Right lobe of liver (tissue), 6 donors: ENCODE results near the gene OR1N2. TPM values are rescaled to one million over a fixed set of nuclear protein-coding genes. Genes with fewer than 3 reads are reported as not detected.
A peak's percentile ranks its signal among the peaks of the same experiment; 100 is the strongest.
"Not testable (repeated sequence)": the region's sequence is repeated elsewhere in the genome, so short reads cannot be mapped to it uniquely, and the experiment has no call there.

ENCODE experiments used
- ATAC-seq, 4 donors: fragments of 200-7000 bp; cut with Tn5 transposase; one replicate each; pipeline ENCODE4 v1.9.1; 2020; ENCODE audit warnings: mild to moderate bottlenecking in 4 of 4, moderate library complexity in 4 of 4
- DNase-seq, 3 donors: peaks; one replicate each; pipeline ENCODE4 v3.0.0-alpha.2; 2020
- H3K27ac ChIP-seq, 3 donors: fragments of 200-600 bp; one replicate each; pipeline ENCODE4 v1.8.0; 2022
- H3K27me3 ChIP-seq, 2 donors: fragments of 200-600 bp; one replicate each; pipeline ENCODE4 v1.8.0; 2022
- H3K36me3 ChIP-seq, 4 donors: fragments of 200-600 bp; sonication (generic) in 1 of 4; one replicate each; pipeline versions ENCODE4 v1.5.1 to v1.8.0; 2017 to 2022; ENCODE audit warnings: control low read depth in 1 of 4
- H3K4me1 ChIP-seq, 4 donors: fragments of 200-600 bp; sonication (generic) in 1 of 4; one replicate each; pipeline versions ENCODE4 v1.5.1 to v1.8.0; 2017 to 2022; ENCODE audit warnings: control low read depth in 1 of 4
- H3K4me3 ChIP-seq, 3 donors: fragments of 200-600 bp; one replicate each; pipeline ENCODE4 v1.8.0; 2022
- H3K9me3 ChIP-seq, 4 donors: fragments of 200-600 bp; sonication (generic) in 1 of 4; one replicate each; pipeline versions ENCODE4 v1.5.1 to v1.8.0; 2017 to 2022; ENCODE audit warnings: control low read depth in 1 of 4
- CTCF ChIP-seq, 4 donors: fragments of 200-600 bp in 3 of 4; fragments of 450-650 bp in 1 of 4; IDR thresholded peaks; one replicate each; pipeline versions ENCODE4 v1.5.1 to v1.8.0; 2016 to 2022; ENCODE audit warnings: antibody characterized with exemption in 4 of 4, mild to moderate bottlenecking in 2 of 4
- POLR2A ChIP-seq: fragments of 450-650 bp; IDR thresholded peaks from one replicate; pipeline ENCODE4 v1.6.1; 2017; ENCODE audit warnings: antibody characterized with exemption, mild to moderate bottlenecking
- WGBS: methylation state at CpG from one replicate; pipeline ENCODE4 v1.1.6; 2018; ENCODE audit warnings: low coverage, low lambda C conversion rate; ENCODE audit not compliant: insufficient coverage; ENCODE audit errors: missing lambda C conversion rate; 5-methylcytosine and 5-hydroxymethylcytosine counted together
- intact Hi-C, 2 donors: fragments of 100-400 bp; cut with DNase I; formaldehyde crosslinking; loops; one replicate each; pipeline versions ENCODE4 v1.11.2 to v1.14.1; 2022
- total RNA-seq, 6 experiments: library from RNA; depleted of rRNA in 2 of 6; stranded (reverse); fragments of >200 nt in 2 of 6; fragmentation: NEBNext Ultra II Directional in 3 of 6; extraction: Animal tissue kit (Norgen Biotek cat#: 25700) in 3 of 6; gene quantifications; one replicate each; pipeline versions ENCODE4 v1.1.0 to v1.2.4, GENCODE V29; 2016 to 2023
- donor health status: DM: no; HTN: yes; CAD: no.
- donor health status: DM: no; HTN: no; CAD: no.
- donor health status: DM: no; HTN: no; CAD: no.
- donor health status: DM: no; HTN: yes; CAD: no.
- donor health status: DM: no; HTN: yes; CAD: no.

The OR1N2 gene
- total RNA-seq, 6 experiments from 2014 or later, result not detected

GRCh38 chr9:122580360-122580759, 27.4 kb downstream of the OR1N2 start:
- DNase-seq (no peak), ATAC-seq (peak in 3 of 4 donors; percentile 39 to 77 (median 66))
- Histone ChIP-seq H3K4me3 (no peak overlapping the region), H3K9me3 (no peaks in the 10 kb centered on the region), H3K27me3 (no peaks in the 10 kb centered on the region), H3K27ac (no peak overlapping the region), H3K4me1 (no peaks in the 10 kb centered on the region), H3K36me3 (no peaks in the 10 kb centered on the region)
- 78% methylated on average over 3 of the region's 3 CpGs for WGBS
- TF ChIP-seq CTCF (IDR thresholded peaks at IDR 0.05), result no peak
- no peak for TF ChIP-seq POLR2A
- intact Hi-C loops, result no loop called here

DNA sequence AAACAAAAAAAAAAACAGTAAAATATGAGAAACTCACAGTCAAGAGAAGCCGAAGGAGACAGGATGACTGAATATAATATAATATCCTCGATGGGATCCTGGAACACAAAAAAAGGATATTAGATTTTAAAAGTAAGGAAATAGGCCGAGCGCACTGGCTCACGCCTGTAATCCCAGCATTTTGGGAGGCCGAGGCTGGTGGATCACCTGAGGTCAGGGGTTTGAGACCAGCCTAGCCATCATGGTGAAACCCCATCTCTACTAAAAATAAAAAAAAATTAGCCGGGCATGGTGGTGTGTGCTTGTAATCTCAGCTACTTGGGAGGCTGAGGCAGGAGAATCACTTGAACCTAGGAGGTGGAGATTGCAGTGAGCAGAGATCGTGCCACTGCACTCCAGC, 30.4 kb downstream of the OR1N2 start, which contains the start of gene OR1L8:
Gene OR1L8 (minus strand): TSS at position 101 of the 400 bp plus-strand sequence. CDS start 14,907 bp downstream, outside the sequence.
- DNase-seq, H3K36me3 ChIP-seq, ATAC-seq, H3K4me3 ChIP-seq, H3K27ac ChIP-seq, H3K9me3 ChIP-seq, intact Hi-C loops, H3K4me1 ChIP-seq, H3K27me3 ChIP-seq: not testable (repeated sequence)
- 68% methylated on average over 7 of the region's 8 CpGs for WGBS

Other genes with a start within 250 kb of the OR1N2 start
- gene PTGS1, start 182.1 kb upstream of the OR1N2 start, total RNA-seq, result 1 to 10 TPM; 1.7 to 3.6 (median 2.4) TPM
- gene OR1J1, start 75.2 kb upstream of the OR1N2 start, total RNA-seq, result not detected
- gene OR1J2, start 42.3 kb upstream of the OR1N2 start, total RNA-seq, result not detected
- not detected for gene OR1J4, start 34.0 kb upstream of the OR1N2 start, total RNA-seq
- not detected for gene OR1N1, start 25.8 kb upstream of the OR1N2 start, total RNA-seq
- not detected for gene OR1L8, start 30.3 kb downstream of the OR1N2 start, total RNA-seq
- gene OR1Q1, start 61.6 kb downstream of the OR1N2 start, total RNA-seq, result not detected
- gene OR1B1, start 104.5 kb downstream of the OR1N2 start, total RNA-seq, result not detected
- not detected for gene OR1L1, start 108.6 kb downstream of the OR1N2 start, total RNA-seq
- gene OR1L3, start 122.0 kb downstream of the OR1N2 start, total RNA-seq, result not detected
- gene OR1L4, start 170.9 kb downstream of the OR1N2 start, total RNA-seq, result not detected
- not detected for gene OR1L6, start 189.2 kb downstream of the OR1N2 start, total RNA-seq
- not detected for gene OR5C1, start 235.8 kb downstream of the OR1N2 start, total RNA-seq
- not detected for gene OR1K1, start 247.0 kb downstream of the OR1N2 start, total RNA-seq